ENCODE measurements around the gene SYNM.

DNA sequence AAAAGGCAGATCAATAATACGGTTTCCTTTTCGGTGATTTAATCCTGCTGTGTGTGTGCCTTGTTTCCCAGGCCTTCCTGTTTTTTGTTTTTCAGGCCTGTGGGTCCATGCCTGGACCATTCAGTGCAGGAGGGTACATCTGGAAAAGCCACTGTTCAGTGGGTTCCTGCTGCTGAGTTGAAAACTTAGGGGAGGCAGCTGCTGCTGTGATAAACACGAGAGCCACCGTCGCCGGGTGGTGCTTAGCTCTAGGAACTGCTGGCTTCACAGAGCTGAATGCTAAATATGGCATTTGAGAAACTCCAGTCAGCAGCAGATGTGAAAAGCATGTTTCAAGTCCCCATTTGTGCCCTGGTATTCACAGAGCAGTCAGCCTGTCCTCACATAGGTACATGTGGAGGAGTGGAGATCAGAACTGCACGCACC is 44.0 kb downstream of the SYNM start:
- TF ChIP-seq TAF1 (IDR thresholded peaks at IDR 0.05; ENCODE audit: borderline replicate concordance, low read depth, low read length) (no peak), POLR2A (IDR thresholded peaks at IDR 0.05; ENCODE audit: low read depth, low read length) (no peak)
